ENCODE data around the gene DRP2.
"Not testable (repeated sequence)": the region's sequence is repeated elsewhere in the genome, so short reads cannot be mapped to it uniquely, and the experiment has no call there.

DRP2 gene, protein sequence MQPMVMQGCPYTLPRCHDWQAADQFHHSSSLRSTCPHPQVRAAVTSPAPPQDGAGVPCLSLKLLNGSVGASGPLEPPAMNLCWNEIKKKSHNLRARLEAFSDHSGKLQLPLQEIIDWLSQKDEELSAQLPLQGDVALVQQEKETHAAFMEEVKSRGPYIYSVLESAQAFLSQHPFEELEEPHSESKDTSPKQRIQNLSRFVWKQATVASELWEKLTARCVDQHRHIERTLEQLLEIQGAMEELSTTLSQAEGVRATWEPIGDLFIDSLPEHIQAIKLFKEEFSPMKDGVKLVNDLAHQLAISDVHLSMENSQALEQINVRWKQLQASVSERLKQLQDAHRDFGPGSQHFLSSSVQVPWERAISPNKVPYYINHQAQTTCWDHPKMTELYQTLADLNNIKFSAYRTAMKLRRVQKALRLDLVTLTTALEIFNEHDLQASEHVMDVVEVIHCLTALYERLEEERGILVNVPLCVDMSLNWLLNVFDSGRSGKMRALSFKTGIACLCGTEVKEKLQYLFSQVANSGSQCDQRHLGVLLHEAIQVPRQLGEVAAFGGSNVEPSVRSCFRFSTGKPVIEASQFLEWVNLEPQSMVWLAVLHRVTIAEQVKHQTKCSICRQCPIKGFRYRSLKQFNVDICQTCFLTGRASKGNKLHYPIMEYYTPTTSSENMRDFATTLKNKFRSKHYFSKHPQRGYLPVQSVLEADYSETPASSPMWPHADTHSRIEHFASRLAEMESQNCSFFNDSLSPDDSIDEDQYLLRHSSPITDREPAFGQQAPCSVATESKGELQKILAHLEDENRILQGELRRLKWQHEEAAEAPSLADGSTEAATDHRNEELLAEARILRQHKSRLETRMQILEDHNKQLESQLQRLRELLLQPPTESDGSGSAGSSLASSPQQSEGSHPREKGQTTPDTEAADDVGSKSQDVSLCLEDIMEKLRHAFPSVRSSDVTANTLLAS

DNA sequence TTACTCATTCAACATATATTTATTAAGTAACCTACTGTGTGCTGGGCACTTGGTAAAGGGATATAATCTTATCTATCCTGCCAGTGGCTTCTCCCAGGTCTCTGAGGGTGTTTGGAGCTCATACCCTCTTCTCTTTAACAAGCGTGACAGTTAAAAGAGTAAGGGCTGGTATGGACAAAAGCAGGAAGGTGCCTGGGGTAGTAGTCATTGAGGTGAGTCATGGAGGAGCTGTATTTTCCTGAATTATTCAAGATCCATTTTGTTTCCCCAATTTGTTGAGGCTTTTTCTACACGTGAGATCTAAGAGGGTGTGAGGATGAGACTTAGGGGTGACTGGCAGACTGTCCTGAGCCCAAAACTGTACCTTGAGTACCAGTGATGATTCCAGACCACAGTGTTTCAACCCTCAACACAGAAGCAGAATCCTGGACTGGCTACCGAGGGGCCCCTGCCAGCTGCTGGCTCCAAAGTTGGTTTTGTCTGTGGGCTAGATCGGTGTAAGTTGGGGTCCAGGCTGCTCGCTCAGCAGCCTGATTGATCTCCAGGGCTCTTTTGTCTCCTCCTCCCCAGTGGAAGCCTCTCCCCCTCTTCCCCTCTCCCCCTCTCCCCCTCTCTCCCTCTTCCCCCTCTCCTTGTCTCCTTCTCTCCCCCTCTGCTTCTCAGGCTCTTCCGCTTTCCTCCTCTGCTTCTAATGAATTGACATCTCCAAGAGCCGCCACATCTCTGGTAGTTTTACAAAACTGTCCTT, at the start of gene DRP2:
TSS of gene DRP2 (plus strand) at position 671 of the 748 bp plus-strand sequence. CDS start 11,862 bp downstream, outside the sequence.
- Histone ChIP-seq H3K36me3 (ENCODE audit: control insufficient read depth in 2 of 2, insufficient read depth in 2 of 2, low read length in 2 of 2) (no peaks in the 10 kb centered on the region), H3K27ac (ENCODE audit: low read length) (no peak within 1 kb of the TSS), H3K4me3 (ENCODE audit: low read length in 2 of 2) (peak within 1 kb of the TSS in 1 of 2 donors; percentile 44), H3K9ac (ENCODE audit: low read length in 2 of 2) (peak within 1 kb of the TSS in 1 of 2 donors; percentile 38), H3K9me3 (ENCODE audit: control insufficient read depth in 2 of 2, low read length in 2 of 2) (no peaks in the 10 kb centered on the region), H3K4me1 (ENCODE audit: control insufficient read depth, insufficient read depth, low read length) (peaks cover 3% of the 10 kb centered on the region), H3K27me3 (ENCODE audit: control insufficient read depth in 1 of 2, insufficient read depth in 2 of 2, low read length in 2 of 2) (peaks cover 0 to 3% of the 10 kb centered on the region in 2 donors)

DNA sequence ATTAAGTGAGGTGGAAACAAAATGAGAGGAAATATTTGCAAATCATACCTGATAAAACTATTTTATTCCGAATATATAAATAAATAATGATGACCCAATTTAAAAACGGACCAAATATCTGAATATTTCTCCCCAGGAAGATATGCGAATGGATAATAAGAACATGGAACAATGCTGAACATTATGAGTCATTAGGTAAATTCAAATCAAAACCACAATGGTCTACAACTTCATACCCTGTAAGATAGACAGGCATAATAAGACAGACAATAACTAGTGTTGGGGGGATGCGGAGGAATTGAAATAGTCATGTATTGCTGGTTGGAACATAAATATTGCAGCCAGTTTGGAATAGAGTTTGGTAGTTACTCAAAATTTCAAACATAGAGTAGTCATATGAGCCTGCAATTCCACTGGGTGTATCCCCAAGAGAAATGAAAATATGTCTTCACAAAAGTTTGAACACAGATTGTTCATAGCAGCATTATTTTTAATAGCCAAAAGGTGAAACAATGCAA, 47.6 kb upstream of the DRP2 start:
- H3K27ac ChIP-seq (ENCODE audit: low read length) = no peak overlapping the region
- no peaks in the 10 kb centered on the region for H3K36me3 ChIP-seq (ENCODE audit: control insufficient read depth in 2 of 2, insufficient read depth in 2 of 2, low read length in 2 of 2)
- no peak overlapping the region for H3K4me3 ChIP-seq (ENCODE audit: low read length in 2 of 2)
- no peaks in the 10 kb centered on the region for H3K9me3 ChIP-seq (ENCODE audit: control insufficient read depth in 2 of 2, low read length in 2 of 2)
- no peak overlapping the region for H3K9ac ChIP-seq (ENCODE audit: low read length in 2 of 2)
- no peaks in the 10 kb centered on the region for H3K27me3 ChIP-seq (ENCODE audit: control insufficient read depth in 1 of 2, insufficient read depth in 2 of 2, low read length in 2 of 2)
- H3K4me1 ChIP-seq (ENCODE audit: control insufficient read depth, insufficient read depth, low read length) = no peaks in the 10 kb centered on the region

DNA sequence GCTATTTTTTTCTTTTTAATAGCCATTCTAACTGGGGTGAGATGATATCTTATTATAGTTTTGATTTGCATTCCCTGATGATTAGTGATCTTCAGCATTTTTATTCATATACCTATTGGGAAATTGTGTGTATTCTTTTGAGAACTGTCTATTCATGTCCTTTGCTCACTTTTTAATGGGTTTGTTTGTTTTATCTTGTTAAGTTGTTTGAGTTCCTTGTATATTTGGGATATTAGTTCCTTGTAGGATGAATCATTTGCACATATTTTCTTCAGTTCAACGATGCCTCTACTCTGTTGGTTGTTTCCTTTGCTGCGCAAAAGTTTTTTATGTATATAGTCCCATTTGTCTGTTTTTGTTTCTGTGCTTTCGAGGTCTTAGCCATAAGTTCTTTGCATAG, 43.1 kb upstream of the DRP2 start:
- Histone ChIP-seq H3K36me3 (ENCODE audit: control insufficient read depth in 2 of 2, insufficient read depth in 2 of 2, low read length in 2 of 2) (no peaks in the 10 kb centered on the region), H3K4me1 (ENCODE audit: control insufficient read depth, insufficient read depth, low read length) (no peaks in the 10 kb centered on the region), H3K27me3 (ENCODE audit: control insufficient read depth in 1 of 2, insufficient read depth in 2 of 2, low read length in 2 of 2) (peaks cover 0 to 2% of the 10 kb centered on the region in 2 donors), H3K27ac (ENCODE audit: low read length) (no peak overlapping the region), H3K9me3 (ENCODE audit: control insufficient read depth in 2 of 2, low read length in 2 of 2) (no peaks in the 10 kb centered on the region), H3K9ac (ENCODE audit: low read length in 2 of 2) (no peak overlapping the region), H3K4me3 (ENCODE audit: low read length in 2 of 2) (no peak overlapping the region)

DNA sequence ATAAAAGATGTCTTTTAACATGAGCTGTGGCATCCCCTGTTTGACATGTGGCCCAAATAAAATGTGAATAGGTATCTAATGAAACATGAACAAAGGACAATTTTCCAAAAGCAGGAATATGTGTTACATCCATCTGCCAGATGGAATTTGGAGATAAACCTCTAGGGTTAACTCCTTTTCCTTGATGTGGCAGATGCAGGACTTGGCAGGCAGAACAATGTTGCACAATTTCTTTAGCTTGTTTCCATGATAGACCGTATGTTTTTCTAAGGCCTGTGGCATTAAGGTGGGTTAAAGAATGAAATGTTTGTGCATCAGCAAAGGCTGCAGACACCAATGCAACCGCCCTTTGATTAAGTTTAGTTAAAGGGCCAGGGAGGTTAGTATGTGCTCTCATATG, 34.7 kb upstream of the DRP2 start:
- not testable (repeated sequence) for H3K27me3 ChIP-seq (ENCODE audit: control insufficient read depth in 1 of 2, insufficient read depth in 2 of 2, low read length in 2 of 2); H3K4me1 ChIP-seq (ENCODE audit: control insufficient read depth, insufficient read depth, low read length); H3K9ac ChIP-seq (ENCODE audit: low read length in 2 of 2); H3K9me3 ChIP-seq (ENCODE audit: control insufficient read depth in 2 of 2, low read length in 2 of 2); H3K36me3 ChIP-seq (ENCODE audit: control insufficient read depth in 2 of 2, insufficient read depth in 2 of 2, low read length in 2 of 2); H3K4me3 ChIP-seq (ENCODE audit: low read length in 2 of 2); H3K27ac ChIP-seq (ENCODE audit: low read length)

DNA sequence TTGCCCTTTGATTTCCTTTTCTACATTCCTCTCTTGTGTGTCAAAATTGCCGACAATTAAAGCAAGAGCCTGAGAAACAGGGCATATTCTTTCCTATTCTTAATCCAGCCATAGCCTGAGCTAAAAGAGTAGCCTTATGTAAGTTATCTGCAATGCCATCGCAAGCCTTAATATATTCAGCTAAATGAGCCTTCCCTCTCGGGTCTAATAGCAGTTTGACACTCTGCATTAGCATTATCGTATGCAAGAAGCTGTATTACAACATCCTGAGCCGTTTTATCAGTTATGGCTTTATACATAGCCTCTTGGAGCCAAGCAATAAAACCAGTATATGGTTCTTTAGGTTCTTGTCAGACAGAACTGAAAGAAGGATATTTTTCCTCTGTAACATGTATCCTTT, 31.6 kb upstream of the DRP2 start:
- not testable (repeated sequence) for H3K4me1 ChIP-seq (ENCODE audit: control insufficient read depth, insufficient read depth, low read length); H3K27me3 ChIP-seq (ENCODE audit: control insufficient read depth in 1 of 2, insufficient read depth in 2 of 2, low read length in 2 of 2); H3K9ac ChIP-seq (ENCODE audit: low read length in 2 of 2); H3K9me3 ChIP-seq (ENCODE audit: control insufficient read depth in 2 of 2, low read length in 2 of 2); H3K4me3 ChIP-seq (ENCODE audit: low read length in 2 of 2); H3K36me3 ChIP-seq (ENCODE audit: control insufficient read depth in 2 of 2, insufficient read depth in 2 of 2, low read length in 2 of 2); H3K27ac ChIP-seq (ENCODE audit: low read length)

DNA sequence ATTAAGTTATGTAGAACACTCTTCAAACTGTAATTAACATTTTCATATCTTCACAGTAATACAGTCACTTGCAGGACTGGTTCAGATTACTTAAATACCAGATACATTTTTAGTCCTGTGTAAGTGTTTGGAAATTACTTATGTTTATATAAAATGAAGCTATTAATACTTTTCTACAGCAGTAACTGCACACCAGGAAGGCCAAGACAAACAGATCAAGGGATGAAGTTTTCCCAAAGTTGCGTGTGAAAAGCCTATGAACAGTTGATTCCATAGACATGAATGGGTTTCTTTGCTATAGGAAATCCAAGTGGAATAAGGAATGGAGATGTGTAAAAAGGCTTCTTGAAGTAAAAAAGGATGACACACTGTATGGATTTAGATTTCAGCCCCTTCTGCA, 28.9 kb upstream of the DRP2 start:
- H3K4me3 ChIP-seq (ENCODE audit: low read length in 2 of 2) = no peak overlapping the region
- no peak overlapping the region for H3K9ac ChIP-seq (ENCODE audit: low read length in 2 of 2)
- no peaks in the 10 kb centered on the region for H3K9me3 ChIP-seq (ENCODE audit: control insufficient read depth in 2 of 2, low read length in 2 of 2)
- H3K36me3 ChIP-seq (ENCODE audit: control insufficient read depth in 2 of 2, insufficient read depth in 2 of 2, low read length in 2 of 2) = no peaks in the 10 kb centered on the region
- H3K4me1 ChIP-seq (ENCODE audit: control insufficient read depth, insufficient read depth, low read length) = peaks cover 4% of the 10 kb centered on the region
- no peak overlapping the region for H3K27ac ChIP-seq (ENCODE audit: low read length)
- no peaks in the 10 kb centered on the region for H3K27me3 ChIP-seq (ENCODE audit: control insufficient read depth in 1 of 2, insufficient read depth in 2 of 2, low read length in 2 of 2)

DNA sequence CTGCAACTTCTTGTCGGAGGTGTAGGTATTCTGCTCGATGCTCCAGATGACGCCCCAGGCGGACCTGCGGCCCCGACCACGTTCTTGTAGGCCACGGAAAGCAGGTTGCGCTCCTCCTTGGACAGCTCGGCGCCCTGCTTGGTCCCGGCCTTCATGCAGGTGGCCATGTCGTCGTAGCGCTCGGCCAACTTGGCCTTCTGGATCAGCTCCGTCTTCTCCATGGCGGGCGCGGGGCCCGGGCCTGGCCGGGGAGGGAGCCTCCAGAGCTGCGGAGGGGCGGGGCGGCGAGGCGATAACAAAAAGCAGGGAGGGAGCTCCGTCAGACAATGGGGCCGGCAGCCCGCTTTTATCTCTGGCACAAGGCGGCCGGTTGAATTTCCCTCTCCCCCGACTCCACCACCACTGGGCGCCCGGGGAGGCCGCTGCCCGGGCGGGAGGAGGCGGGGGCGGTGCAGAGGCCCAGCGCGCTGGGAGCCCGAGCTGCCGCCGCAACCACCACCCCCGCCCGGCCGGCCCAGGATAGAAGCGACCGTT, 28.3 kb upstream of the DRP2 start:
- no peaks in the 10 kb centered on the region for H3K27me3 ChIP-seq (ENCODE audit: control insufficient read depth in 1 of 2, insufficient read depth in 2 of 2, low read length in 2 of 2)
- no peak overlapping the region for H3K27ac ChIP-seq (ENCODE audit: low read length)
- no peaks in the 10 kb centered on the region for H3K9me3 ChIP-seq (ENCODE audit: control insufficient read depth in 2 of 2, low read length in 2 of 2)
- peaks cover 4% of the 10 kb centered on the region for H3K4me1 ChIP-seq (ENCODE audit: control insufficient read depth, insufficient read depth, low read length)
- H3K9ac ChIP-seq (ENCODE audit: low read length in 2 of 2) = no peak overlapping the region
- peak overlapping the region in 1 of 2 donors; percentile 48 for H3K4me3 ChIP-seq (ENCODE audit: low read length in 2 of 2)
- no peaks in the 10 kb centered on the region for H3K36me3 ChIP-seq (ENCODE audit: control insufficient read depth in 2 of 2, insufficient read depth in 2 of 2, low read length in 2 of 2)

DNA sequence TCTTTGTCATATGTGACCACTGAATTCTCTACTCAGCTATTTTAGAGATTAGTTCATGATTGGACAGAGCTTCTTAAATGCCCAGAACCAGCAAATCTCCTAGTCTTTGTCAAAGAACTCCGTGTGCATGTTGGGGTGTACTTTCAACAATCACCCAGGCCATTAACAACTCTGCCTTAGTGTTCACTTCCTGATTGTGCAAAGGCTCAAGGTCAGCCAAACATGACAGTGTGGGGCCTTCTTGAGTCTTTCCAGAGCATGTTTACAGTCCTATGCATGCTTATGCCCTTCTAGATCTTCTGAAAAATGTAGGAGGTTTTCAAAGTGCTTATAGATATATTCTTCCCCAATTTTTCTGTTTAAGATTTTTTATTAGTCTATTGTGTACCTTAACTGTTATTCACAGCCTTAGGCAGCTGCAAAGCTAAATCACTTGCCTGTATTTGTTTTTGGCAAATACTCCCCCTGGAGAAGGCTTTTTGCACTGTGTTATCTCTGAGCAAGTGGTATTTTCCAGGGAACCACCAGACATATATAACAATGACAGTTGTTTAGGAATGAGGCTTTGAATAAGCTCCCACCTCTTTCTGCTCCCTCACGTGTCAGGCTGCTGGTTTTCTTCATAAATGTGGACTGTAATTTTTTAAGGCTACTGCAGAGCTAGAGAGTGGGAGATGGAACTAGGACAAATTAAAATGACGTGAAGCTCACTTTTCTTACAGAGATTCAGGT, 24.0 kb upstream of the DRP2 start:
- Histone ChIP-seq H3K9me3 (ENCODE audit: control insufficient read depth in 2 of 2, low read length in 2 of 2) (no peaks in the 10 kb centered on the region), H3K4me1 (ENCODE audit: control insufficient read depth, insufficient read depth, low read length) (peaks cover 4% of the 10 kb centered on the region), H3K4me3 (ENCODE audit: low read length in 2 of 2) (no peak overlapping the region), H3K9ac (ENCODE audit: low read length in 2 of 2) (no peak overlapping the region), H3K36me3 (ENCODE audit: control insufficient read depth in 2 of 2, insufficient read depth in 2 of 2, low read length in 2 of 2) (no peaks in the 10 kb centered on the region), H3K27me3 (ENCODE audit: control insufficient read depth in 1 of 2, insufficient read depth in 2 of 2, low read length in 2 of 2) (no peaks in the 10 kb centered on the region), H3K27ac (ENCODE audit: low read length) (no peak overlapping the region)

DNA sequence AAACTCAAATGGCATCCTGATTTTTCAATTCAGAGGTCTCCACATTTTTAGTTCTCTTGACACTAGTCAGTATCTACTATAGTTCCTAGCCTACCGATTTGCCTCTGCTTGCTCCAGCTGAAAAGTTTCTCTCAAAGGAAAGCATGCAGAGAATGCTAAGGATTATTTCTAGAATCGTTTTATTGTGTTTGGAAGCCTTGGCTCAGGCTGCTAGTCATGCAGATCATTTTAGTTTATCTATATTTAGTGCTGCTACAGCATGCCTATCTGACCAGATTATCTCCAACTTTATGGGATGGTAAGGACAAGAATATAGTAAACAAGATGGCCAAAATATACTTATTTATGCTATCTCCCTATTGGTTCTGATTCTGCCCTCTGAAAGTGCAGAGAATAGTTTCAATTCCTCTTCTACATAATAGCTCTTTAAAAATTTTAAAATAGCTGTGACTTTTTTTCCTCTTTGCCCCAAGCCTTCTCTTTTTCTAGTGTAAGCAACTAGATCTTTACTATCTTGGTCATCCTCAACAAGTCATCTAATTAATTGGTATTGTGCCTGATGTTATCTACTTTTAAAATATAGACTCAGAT, 15.7 kb upstream of the DRP2 start:
- Histone ChIP-seq H3K9me3 (ENCODE audit: control insufficient read depth in 2 of 2, low read length in 2 of 2) (no peaks in the 10 kb centered on the region), H3K9ac (ENCODE audit: low read length in 2 of 2) (no peak overlapping the region), H3K4me1 (ENCODE audit: control insufficient read depth, insufficient read depth, low read length) (no peaks in the 10 kb centered on the region), H3K27ac (ENCODE audit: low read length) (no peak overlapping the region), H3K4me3 (ENCODE audit: low read length in 2 of 2) (no peak overlapping the region), H3K36me3 (ENCODE audit: control insufficient read depth in 2 of 2, insufficient read depth in 2 of 2, low read length in 2 of 2) (no peaks in the 10 kb centered on the region), H3K27me3 (ENCODE audit: control insufficient read depth in 1 of 2, insufficient read depth in 2 of 2, low read length in 2 of 2) (no peaks in the 10 kb centered on the region)
